AG04450 (cell line): ENCODE results near the gene ZNF536. TPM values are rescaled to one million over a fixed set of nuclear protein-coding genes. Genes with fewer than 3 reads are reported as not detected.
"Not testable (repeated sequence)": the region's sequence is repeated elsewhere in the genome, so short reads cannot be mapped to it uniquely, and the experiment has no call there.

Experiments used
- CTCF ChIA-PET: fragments of 300-600, 350-600 bp; formaldehyde crosslinking; extraction: SDS; loops from one replicate; lab custom pipeline; 2022; ENCODE audit warnings: antibody characterized with exemption, inconsistent platforms; lab: Charles Lee
- POLR2A ChIA-PET: fragments of 350-600 bp; formaldehyde crosslinking; extraction: SDS; loops from one replicate; lab custom pipeline; 2021; ENCODE audit warnings: antibody characterized with exemption, inconsistent platforms; lab: Yijun Ruan, JAX
- DNase-seq: peaks from one replicate; pipeline ENCODE4 v3.0.0-alpha.2; 2011; ENCODE audit warnings: low read depth, low spot score
- H3K27ac ChIP-seq: one replicate; pipeline ENCODE4 v1.5.1; 2012; ENCODE audit warnings: low read depth, low read length, control low read depth
- H3K27me3 ChIP-seq: one replicate; pipeline ENCODE4 v1.6.0; 2012; ENCODE audit warnings: low read length; ENCODE audit not compliant: control insufficient read depth, insufficient read depth
- H3K4me3 ChIP-seq: 2 replicates; pipeline ENCODE4 v1.5.1; 2011; ENCODE audit warnings: mild to moderate bottlenecking, low read depth, low read length, control low read depth
- H3K9me3 ChIP-seq: 2 replicates; pipeline ENCODE4 v1.5.1; 2012; ENCODE audit warnings: low read length; ENCODE audit not compliant: control insufficient read depth, insufficient read depth
- polyA plus RNA-seq: library from polyadenylated mRNA; depleted of rRNA; stranded (reverse); fragments of >200 nt; gene quantifications from 2 replicates; pipeline ENCODE4 v1.2.3, GENCODE V29; 2011
- TF ChIP-seq, protein P1 (sequence below): IDR thresholded peaks from 2 replicates; pipeline ENCODE4 v1.5.1; 2011; ENCODE audit warnings: low read depth, low read length, control low read depth, inconsistent platforms

Gene ZNF536
- polyA plus RNA-seq, 1 experiment, result not detected

DNA sequence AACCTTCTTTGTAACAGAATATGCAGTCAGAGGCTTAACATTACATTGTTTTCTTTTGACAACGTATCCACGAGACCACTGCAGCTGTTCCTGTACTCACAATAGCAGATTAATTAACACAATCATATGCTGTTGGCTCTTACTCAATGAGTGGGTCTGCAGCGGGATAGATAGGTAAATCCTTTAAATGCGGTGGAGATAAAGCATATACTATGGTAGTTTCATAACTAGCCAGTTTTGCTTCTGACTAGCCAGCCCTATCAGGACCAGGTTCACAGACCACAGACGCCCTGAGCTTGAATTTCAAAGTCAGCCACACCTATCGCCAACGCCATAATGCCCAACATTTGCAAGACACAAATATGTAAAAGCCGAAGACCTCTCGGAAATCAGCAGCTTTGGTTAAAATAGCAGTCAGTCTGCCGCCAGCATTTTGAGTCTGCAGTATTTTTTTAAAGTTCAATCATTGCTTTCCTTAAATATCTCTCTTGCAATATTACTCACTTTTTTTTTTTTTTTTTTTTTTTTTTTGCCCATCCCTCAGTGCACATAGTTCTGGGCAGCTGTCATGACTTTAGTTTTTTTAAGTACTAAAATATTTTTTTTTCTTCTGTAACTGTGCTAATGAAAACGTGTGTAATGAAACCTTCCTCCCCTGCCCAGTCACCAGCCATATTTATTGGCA is 120.5 kb downstream of the ZNF536 start:
- no peak for DNase-seq
- H3K27ac ChIP-seq, result no peak overlapping the region
- ChIA-PET POLR2A (no interaction called here), CTCF (no interaction called here)
- TF ChIP-seq, protein P1, sequence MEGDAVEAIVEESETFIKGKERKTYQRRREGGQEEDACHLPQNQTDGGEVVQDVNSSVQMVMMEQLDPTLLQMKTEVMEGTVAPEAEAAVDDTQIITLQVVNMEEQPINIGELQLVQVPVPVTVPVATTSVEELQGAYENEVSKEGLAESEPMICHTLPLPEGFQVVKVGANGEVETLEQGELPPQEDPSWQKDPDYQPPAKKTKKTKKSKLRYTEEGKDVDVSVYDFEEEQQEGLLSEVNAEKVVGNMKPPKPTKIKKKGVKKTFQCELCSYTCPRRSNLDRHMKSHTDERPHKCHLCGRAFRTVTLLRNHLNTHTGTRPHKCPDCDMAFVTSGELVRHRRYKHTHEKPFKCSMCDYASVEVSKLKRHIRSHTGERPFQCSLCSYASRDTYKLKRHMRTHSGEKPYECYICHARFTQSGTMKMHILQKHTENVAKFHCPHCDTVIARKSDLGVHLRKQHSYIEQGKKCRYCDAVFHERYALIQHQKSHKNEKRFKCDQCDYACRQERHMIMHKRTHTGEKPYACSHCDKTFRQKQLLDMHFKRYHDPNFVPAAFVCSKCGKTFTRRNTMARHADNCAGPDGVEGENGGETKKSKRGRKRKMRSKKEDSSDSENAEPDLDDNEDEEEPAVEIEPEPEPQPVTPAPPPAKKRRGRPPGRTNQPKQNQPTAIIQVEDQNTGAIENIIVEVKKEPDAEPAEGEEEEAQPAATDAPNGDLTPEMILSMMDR, result no peak
- no peaks in the 10 kb centered on the region for H3K27me3 ChIP-seq
- no peak overlapping the region for H3K4me3 ChIP-seq
- H3K9me3 ChIP-seq, result peaks cover 29% of the 10 kb centered on the region

GRCh38 chr19:30497034-30497433 is 124.8 kb downstream of the ZNF536 start:
- no peak overlapping the region for H3K27ac ChIP-seq
- DNase-seq, result no peak
- no peaks in the 10 kb centered on the region for H3K27me3 ChIP-seq
- TF ChIP-seq, protein P1, result no peak
- CTCF ChIA-PET, result no interaction called here
- POLR2A ChIA-PET, result no interaction called here
- no peak overlapping the region for H3K4me3 ChIP-seq
- peaks cover 33% of the 10 kb centered on the region for H3K9me3 ChIP-seq

DNA sequence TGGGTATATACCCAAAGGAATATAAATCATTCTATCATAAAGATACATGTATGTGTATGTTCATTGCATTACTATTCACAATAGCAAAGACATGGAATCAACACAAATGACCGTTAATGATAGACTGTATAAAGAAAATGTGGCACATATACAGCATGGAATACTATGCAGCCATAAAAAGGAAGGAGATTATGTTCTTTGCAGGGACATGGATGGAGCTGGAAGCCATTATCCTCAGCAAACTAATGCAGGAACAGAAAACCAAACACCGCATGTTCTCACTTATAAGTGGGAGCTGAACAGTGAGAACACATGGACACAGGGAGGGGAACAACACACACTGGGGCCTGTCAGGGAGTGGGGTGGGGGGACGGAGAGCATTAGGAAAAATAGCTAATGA is 125.9 kb downstream of the ZNF536 start:
- CTCF ChIA-PET, H3K4me3 ChIP-seq, H3K27me3 ChIP-seq, H3K27ac ChIP-seq, POLR2A ChIA-PET, DNase-seq: not testable (repeated sequence)
- H3K9me3 ChIP-seq, result peaks cover 33% of the 10 kb centered on the region

- Histone ChIP-seq H3K4me3 (no peak overlapping the region), H3K9me3 (peaks cover 36% of the 10 kb centered on the region), H3K27ac (no peak overlapping the region), H3K27me3 (no peaks in the 10 kb centered on the region)
- TF ChIP-seq, protein P1, result no peak
- no peak for DNase-seq
- CTCF ChIA-PET, result no interaction called here
- POLR2A ChIA-PET, result no interaction called here
Observed at GRCh38 chr19:30498707-30499106, 126.5 kb downstream of the ZNF536 start.

- ChIA-PET POLR2A (no interaction called here), CTCF (no interaction called here)
- H3K9me3 ChIP-seq, result peaks cover 25% of the 10 kb centered on the region
- no peak for DNase-seq
- no peak overlapping the region for H3K27ac ChIP-seq
- TF ChIP-seq, protein P1, result no peak
- no peaks in the 10 kb centered on the region for H3K27me3 ChIP-seq
- no peak overlapping the region for H3K4me3 ChIP-seq
Observed at GRCh38 chr19:30504272-30504671, 132.1 kb downstream of the ZNF536 start.
